Measurements from ENCODE around the gene PTGES3L. TPM values are rescaled to one million over a fixed set of nuclear protein-coding genes. Genes with fewer than 3 reads are reported as not detected.
"Not testable (repeated sequence)": the region's sequence is repeated elsewhere in the genome, so short reads cannot be mapped to it uniquely, and the experiment has no call there.

The PTGES3L gene
- total RNA-seq, 2 donors from 2014 or later: 0.52 TPM; not detected in 1

- H3K36me3 ChIP-seq (replicated peaks in 1 of 2; ENCODE audit: insufficient read depth in 1 of 2, low read depth in 2 of 2): no peaks in the 10 kb centered on the region
- intact Hi-C loops (cut with DNase I): no loop called here
- TF ChIP-seq CTCF (IDR thresholded peaks at IDR 0.05) (peak in 4 of 7 experiments; percentile 32 to 52 (median 41)), POLR2A (IDR thresholded peaks at IDR 0.05) (no peak)
- whole genome bisulfite sequencing, 2 donors: 0% methylated on average over 20 to 55 of the region's 67 CpGs
- peak overlapping the region; percentile 59 to 93 (median 78) for H3K27ac ChIP-seq
- H3K4me1 ChIP-seq: peaks cover 36% of the 10 kb centered on the region
- H3K9me3 ChIP-seq: no peaks in the 10 kb centered on the region
- DNase-seq: peak; percentile 48 to 68 (median 54)
- no peaks in the 10 kb centered on the region for H3K27me3 ChIP-seq
- peak overlapping the region; percentile 25 to 54 for H3K4me3 ChIP-seq
- ATAC-seq: peak; percentile 80
These were observed 1.0 kb upstream of the PTGES3L start for GRCh38 chr17:42980766-42981397.

- Histone ChIP-seq H3K9me3 (no peaks in the 10 kb centered on the region), H3K4me3 (peak within 1 kb of the TSS; percentile 25 to 54), H3K36me3 (replicated peaks in 1 of 2; ENCODE audit: insufficient read depth in 1 of 2, low read depth in 2 of 2) (no peaks in the 10 kb centered on the region), H3K27ac (peak within 1 kb of the TSS; percentile 59 to 93 (median 78)), H3K27me3 (no peaks in the 10 kb centered on the region), H3K4me1 (peaks cover 36% of the 10 kb centered on the region)
- ATAC-seq (peak; percentile 93), DNase-seq (peak; percentile 94 to 97 (median 96))
- TF ChIP-seq POLR2A (IDR thresholded peaks at IDR 0.05) (peak; percentile 28 to 78 (median 67)), CTCF (IDR thresholded peaks at IDR 0.05) (no peak)
- WGBS, 2 donors: 0 to 2% methylated on average over 24 to 27 of the region's 39 CpGs
- intact Hi-C loops (cut with DNase I): no loop called here
These were observed 440 bp upstream of the PTGES3L start, which contains the start of gene RUNDC1 for GRCh38 chr17:42980274-42980765. Gene RUNDC1, plus strand, starts transcription at chr17:42980565. Its CDS starts 12 bp downstream, at chr17:42980577.

DNA sequence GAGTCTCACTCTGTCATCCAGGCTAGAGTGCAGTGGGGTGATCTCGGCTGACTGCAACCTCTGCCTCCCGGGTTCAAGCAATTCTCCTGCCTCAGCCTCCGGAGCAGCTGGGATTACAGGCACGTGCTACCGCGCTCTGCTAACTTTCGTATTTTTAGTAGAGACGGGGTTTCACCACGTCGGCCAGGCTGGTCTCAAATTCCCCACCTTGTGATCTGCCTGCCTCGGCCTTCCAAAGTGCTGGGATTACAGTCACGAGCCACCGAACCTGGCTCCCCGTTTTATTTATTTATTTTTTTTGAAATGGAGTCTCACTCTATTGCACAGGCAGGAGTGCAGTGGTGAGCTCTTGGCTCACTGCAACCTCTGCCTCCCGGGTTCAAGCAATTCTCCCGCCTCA, 4.2 kb downstream of the PTGES3L start:
- H3K9me3 ChIP-seq; DNase-seq; H3K27ac ChIP-seq; H3K36me3 ChIP-seq (replicated peaks in 1 of 2; ENCODE audit: insufficient read depth in 1 of 2, low read depth in 2 of 2); intact Hi-C loops (cut with DNase I); H3K4me3 ChIP-seq; H3K27me3 ChIP-seq; ATAC-seq: not testable (repeated sequence)
- 87 to 92% methylated on average over 16 of the region's 16 CpGs for WGBS, 2 donors
- peaks cover 11% of the 10 kb centered on the region for H3K4me1 ChIP-seq

DNA sequence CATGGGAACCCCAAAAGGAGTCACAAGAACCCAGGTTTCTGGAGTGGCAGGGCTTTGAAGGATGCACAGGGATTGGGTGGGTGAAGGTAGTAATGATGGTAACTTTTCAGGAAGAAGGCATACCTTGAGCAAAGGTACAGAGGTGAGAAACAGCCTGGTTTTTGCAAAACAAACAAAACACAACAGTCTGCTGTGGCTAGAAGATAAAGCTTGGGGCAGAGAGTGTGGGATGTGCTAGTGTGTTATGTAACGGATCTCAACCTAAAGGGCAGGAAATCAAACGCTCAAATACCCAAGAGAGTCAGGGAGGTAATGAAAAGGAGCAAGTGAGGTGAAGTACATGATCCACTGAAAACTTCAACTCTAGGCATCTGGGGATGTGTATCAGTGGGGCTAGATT, 4.6 kb downstream of the PTGES3L start:
- Histone ChIP-seq H3K4me1 (peaks cover 11% of the 10 kb centered on the region), H3K27me3 (no peaks in the 10 kb centered on the region), H3K27ac (no peak overlapping the region), H3K9me3 (no peaks in the 10 kb centered on the region), H3K36me3 (replicated peaks in 1 of 2; ENCODE audit: insufficient read depth in 1 of 2, low read depth in 2 of 2) (no peaks in the 10 kb centered on the region), H3K4me3 (no peak overlapping the region)
- ATAC-seq: no peak
- no peak for DNase-seq
- TF ChIP-seq POLR2A (IDR thresholded peaks at IDR 0.05) (no peak), CTCF (IDR thresholded peaks at IDR 0.05) (no peak)
- 37 to 52% methylated on average over 2 of the region's 2 CpGs for WGBS, 2 donors
- intact Hi-C loops (cut with DNase I): no loop called here

GRCh38 chr17:42973323-42973722, 6.6 kb downstream of the PTGES3L start:
- H3K27me3 ChIP-seq; intact Hi-C loops (cut with DNase I); ATAC-seq; H3K4me1 ChIP-seq; H3K27ac ChIP-seq; H3K9me3 ChIP-seq; DNase-seq; H3K4me3 ChIP-seq; H3K36me3 ChIP-seq (replicated peaks in 1 of 2; ENCODE audit: insufficient read depth in 1 of 2, low read depth in 2 of 2): not testable (repeated sequence)
- 77% methylated on average over 5 of the region's 18 CpGs; no CpG with 5 or more reads in 1 of the 2 donors for WGBS, 2 donors

DNA sequence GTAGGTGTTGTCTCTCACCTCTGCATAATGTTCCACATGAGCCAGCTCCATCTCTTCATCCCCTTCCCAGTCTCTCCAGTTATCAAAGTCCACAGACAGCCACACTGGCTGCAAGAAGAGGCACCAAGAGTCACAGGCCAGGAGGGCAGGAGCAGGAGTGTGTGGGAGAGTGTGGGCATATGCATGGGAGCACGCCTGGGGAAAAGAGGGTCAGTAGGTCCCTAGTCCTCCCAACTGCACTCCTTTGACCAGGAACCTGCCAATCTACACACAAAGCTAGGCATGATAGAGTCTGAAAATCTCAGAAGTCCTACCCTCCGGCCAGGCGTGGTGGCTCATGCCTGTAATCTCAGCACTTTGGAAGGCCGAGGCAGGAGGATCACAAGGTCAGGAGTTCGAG, 8.3 kb downstream of the PTGES3L start:
- ATAC-seq (no peak), DNase-seq (no peak)
- H3K36me3 ChIP-seq (replicated peaks in 1 of 2; ENCODE audit: insufficient read depth in 1 of 2, low read depth in 2 of 2): no peaks in the 10 kb centered on the region
- 71 to 75% methylated on average over 5 of the region's 5 CpGs for WGBS, 2 donors
- no peaks in the 10 kb centered on the region for H3K27me3 ChIP-seq
- H3K27ac ChIP-seq: no peak overlapping the region
- no peaks in the 10 kb centered on the region for H3K4me1 ChIP-seq
- no peaks in the 10 kb centered on the region for H3K9me3 ChIP-seq
- H3K4me3 ChIP-seq: no peak overlapping the region
- no peak for TF ChIP-seq CTCF (IDR thresholded peaks at IDR 0.05)
- TF ChIP-seq POLR2A (IDR thresholded peaks at IDR 0.05): no peak
- intact Hi-C loops (cut with DNase I): no loop called here
